Stimulated activated CD8-positive, alpha-beta memory T cell treated with anti-CD3 and anti-CD28 coated beads, Interleukin-12 subunit alpha, Interleukin-12 subunit beta, amount 100 ng/mL, for 24 hours (primary cell): ENCODE results near the gene IGFL1.
"Not testable (repeated sequence)": the region's sequence is repeated elsewhere in the genome, so short reads cannot be mapped to it uniquely, and the experiment has no call there.

Experiments used
- DNase-seq: peaks from one replicate; pipeline ENCODE4 v3.0.0-alpha.2; 2020; ENCODE audit errors: extremely low read depth

Gene IGFL1

DNA sequence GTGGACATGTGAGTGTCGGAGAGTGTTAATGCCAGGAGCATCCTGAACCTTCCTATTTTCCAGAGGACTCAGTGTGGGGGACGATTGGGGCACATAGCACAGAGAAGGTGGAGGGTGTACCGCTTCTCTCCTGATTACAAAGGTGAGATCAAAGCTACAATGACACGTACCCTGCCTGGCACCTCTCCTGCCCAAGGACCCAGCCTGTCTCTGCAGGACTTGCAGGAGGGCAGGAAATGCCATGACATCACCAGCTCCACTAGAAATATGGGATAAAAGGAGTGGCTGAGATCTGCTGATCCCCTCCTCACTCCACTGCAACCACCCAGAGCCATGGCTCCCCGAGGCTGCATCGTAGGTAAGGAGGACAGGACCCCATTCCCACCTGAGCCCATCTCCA lies at the start of gene IGFL1:
Gene IGFL1, plus strand, starts transcription at position 301 of the 400 bp plus-strand sequence. Its CDS starts 33 bp downstream, at position 334.
- DNase-seq, result no peak

DNA sequence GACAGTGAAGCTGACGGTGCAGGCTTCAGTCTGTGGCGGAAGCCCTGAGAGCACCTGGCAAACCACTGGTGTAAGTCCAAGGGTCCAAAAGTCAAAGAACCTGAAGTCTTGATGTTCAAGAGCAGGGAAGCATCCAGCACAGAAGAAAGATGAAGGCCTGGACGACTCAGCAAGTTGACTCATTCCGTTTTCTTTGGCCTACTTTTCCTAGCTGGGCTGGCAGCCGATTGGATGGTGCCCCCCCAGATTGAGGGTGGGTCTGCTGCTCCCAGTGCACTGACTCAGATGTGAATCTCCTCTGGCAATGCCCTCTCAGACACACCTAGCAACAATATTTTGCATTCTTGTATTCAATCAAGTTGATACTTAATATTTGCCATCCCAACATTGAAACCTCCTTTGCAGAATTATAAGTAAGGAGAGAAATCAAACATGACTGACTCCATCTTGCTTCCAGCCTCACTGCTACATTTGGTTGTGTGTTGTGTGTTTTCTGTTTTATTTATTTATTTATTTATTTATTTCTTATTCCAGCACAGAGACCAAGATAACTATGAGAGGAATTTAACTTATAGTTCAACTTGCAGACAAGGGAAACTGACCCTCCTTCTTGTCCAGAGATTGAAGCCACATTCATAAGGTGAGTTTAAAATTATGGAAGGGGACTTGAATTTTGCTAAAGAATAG lies 48.7 kb upstream of the IGFL1 start:
- DNase-seq, result no peak

DNA sequence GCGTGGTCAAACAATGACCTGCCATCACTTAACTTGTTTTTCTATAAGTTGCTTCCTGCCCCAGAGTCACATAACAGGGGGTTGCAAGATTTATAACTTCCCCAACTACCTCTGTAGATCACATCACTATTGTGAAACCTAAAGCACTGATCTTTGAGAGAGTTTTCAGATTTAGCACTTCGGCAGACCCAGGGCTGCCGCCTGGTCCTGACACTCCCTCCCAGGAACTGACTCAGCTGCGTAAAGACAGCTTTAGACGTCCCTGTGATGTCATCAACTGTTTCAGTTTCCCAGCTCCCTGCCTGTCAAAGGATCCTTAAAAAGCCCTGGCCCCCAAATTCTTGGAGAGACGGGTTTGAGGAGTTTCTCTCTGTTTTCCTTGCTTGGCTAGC lies 48.2 kb upstream of the IGFL1 start:
- no peak for DNase-seq

DNA sequence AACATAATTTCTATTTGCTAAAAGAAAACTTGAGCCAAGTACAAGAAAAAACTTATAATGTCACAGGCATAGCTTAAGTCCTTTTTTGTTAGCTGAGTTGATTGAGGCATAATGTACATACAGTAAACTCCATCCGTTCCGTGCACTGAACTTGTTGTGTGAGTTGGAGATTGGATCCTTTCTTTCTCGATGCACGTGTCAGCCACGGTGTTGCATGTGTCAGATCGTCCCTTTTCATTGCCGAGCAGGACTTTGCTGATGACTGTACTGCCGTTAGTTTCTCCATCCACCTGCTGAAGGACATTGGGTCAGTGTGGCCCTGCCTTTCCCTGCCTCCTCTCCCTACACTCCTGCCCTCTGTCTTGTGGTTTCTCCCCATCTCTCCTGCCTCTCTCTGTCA lies 47.1 kb upstream of the IGFL1 start:
- no peak for DNase-seq

DNA sequence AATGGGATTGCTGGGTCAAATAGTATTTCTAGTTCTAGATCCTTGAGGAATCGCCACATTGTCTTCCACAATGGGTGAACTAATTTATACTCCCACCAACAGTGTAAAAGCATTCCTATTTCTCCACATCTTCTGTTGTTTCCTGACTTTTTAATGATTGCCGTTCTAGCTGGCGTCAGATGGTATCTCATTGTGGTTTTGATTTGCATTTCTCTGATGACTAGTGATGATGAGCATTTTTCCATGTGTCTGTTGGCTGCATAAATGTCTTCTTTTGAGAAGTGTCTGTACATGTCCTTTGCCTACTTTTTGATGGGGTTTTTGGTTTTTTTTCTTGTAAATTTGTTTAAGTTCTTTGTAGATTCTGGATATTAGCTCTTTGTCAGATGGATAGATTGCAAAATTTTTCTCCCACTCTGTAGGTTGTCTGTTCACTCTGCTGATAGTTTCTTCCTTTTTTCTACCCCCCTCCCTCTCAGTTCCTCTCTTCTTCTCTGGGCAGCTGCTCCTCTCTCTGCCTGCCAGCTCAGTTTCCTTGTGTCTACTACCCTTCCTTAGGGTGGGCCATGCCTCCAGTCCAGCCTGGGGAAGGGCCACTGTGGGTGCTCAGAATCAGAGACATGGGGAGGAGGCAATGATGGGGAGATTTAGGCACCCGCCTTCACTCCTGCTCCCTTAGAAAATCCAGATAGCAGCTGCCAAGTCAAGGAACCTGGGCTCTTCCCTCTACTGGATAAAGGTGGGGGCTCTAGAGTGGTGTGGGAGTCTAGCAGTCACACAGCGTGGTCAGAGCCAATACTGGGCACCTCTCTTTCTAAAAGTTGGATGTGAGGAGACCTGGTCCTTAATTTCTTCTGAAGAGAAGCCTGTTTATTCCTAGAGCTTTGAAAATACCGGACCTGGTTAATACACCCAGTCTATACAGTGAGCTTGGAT lies 44.5 kb upstream of the IGFL1 start:
- DNase-seq, result not testable (repeated sequence)

DNA sequence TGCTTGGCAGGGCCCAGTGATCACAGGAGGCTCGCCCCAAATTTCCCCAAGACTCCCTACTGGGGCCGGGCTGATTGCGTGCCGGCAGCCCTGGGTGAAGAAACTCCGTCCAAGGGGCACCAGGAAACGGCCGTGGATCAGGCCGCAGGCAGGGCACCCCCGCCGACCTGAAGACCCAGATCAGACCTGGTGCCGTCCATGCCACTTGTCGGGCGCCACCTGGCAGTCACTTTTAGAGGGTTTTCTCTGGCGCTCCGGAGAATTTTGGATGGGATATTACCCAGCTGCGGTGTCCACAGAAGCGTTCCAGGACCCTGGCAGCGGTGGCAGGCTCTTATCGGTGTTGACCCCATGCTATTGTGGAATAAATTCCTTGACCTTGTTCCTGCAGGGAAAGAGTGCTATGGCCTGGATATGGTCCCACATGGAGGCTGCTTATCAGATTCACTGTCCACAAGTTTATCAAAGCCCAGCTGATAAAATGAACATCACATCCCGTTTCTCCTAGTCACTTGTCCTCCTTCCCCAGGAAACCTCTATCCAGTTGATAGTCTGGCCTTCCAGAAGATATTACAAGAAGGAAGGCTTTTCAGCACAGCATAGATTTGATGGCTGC lies 43.3 kb upstream of the IGFL1 start:
- no peak for DNase-seq

DNA sequence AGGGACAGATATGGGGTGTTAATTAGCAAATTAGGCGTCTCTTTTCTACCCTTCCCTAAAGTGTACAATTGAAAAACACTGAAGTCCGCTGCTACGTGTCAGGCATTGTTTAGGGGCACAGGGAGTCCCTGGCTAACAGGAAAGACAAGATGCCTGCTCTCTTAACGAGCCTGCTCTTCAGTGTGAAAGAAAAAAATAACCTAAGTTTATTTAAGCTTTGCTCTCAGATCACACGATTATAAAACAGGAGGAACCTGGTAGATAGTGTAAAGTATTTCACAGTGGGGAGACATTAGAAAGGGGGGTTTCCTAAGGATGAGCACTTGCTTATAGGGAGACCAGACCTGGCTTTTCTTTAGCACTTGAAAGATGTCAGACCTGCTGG lies 42.8 kb upstream of the IGFL1 start:
- no peak for DNase-seq

DNA sequence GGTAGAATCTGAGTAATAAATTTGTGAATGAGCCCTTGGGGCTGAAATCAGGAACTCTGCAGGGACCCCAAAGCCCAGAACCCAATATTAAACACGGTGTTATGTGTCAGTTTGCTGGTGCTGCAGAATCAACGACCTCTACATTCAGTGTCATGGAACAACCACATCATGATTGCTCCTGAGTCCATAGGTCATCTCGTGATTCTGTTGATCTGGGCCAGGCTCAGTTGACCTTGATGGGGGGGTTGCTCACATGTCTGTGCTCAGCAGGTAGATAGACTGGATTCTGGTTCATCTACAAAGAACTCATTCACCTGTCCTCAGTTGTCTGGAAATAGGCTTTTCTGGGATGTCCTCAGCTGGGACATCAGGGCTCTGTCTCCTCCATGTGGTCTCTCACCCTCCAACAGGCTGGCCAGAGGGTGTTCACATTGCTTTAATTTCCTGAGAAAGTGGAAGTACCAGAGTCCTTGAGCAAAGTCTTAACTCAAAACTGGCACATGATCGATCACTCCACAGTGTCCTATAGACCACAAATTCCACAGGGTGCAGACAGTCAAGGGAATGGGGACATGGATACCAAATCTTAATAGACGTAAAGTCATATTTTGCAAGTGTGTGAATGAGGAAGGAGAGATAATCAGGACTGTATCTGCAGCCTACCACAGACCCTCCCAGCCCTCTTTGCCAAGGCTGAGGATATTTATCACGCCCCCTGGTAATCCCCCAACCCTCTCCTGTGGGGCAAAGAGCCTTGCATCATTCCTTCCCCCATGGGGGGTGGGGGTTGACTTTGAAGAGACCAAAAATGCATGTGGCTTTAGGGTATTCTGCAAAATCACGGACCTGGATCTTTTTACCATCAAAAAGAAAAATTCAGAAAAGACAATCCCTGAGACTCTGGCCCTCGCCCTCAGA lies 39.3 kb upstream of the IGFL1 start:
- no peak for DNase-seq

DNA sequence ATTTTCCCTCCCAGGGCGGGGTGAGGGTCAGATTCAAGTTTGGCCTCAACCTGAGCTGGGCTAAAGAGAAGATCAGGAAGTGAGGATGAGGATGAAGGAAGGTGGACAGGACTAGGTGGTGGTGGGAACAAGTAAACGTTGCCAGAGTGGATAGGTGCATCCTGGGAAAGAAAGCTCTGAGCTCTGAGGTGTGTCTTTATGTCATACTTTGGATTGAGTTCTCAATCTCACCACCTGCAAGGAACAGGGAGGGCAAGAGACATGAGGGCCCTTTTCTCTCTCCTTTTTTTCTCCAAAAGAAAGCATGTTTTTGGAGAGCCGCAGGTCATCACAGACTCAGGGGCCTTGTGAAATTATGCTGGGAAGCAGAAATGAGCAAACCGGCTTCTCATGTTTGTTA lies 38.2 kb upstream of the IGFL1 start:
- DNase-seq, result no peak

DNA sequence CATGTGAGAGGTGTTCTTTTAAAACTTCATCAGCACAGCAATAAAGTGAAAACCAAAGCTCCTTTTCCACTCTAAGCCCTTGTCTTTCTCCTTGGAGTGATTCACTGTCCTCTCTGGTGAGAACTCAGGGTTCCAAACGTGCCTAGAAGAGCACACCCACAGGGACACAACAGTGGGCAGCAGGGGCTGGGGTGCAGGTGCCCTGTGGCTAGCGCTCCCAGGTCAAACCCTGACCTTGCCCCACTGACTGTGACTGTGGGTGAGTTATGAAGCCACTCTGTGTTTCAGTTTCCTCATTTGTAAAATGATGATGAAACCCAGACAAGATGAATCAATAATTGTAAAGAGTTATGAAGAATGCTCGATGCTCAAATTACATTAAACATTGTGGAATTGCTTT lies 37.6 kb upstream of the IGFL1 start:
- no peak for DNase-seq

DNA sequence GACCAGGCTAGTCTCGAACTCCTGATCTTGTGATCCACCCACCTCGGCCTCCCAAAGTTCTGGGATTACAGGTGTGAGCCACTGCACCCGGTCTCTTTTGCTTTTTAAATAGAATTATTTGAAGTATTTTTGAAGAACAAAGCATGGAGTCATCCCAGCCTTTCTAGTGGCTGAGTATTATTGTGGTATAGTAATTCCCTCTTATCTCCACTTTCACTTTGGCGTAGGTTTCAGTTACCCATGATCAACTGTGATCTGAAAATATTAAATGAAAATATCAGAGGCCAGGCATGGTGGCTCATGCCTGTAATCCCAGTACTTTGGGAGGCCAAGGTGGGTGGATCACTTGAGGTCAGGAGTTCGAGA lies 36.9 kb upstream of the IGFL1 start:
- not testable (repeated sequence) for DNase-seq

DNA sequence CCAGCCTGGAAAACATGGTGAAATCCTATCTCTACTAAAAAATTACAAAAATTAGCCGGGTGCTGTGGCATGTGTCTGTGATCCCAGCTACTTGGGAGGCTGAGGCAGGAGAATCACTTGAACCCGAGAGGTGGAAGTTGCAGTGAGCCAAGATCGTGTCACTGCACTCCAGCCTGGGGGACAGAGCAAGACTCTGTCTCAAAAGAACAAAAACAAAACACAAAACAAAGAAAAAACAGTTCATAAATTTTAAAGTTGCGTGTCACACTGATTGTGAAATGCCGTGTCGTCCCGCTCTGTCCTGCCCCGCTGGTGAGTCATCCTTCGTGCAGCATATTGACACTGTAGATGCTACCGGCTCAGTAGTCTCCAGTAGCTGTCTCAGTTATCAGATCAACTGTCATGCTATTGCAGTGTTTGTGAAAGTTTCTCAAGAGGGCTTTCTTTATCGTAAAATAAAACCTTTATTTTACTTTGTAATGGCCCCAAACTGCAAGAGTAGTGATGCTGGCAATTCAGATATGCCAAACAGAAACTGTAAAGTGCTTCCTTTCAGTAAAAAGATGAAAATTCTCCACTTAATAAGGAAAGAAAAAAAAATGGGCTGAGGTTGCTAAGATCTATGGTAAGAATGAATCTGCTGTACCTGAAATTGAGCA lies 36.4 kb upstream of the IGFL1 start:
- DNase-seq, result no peak

DNA sequence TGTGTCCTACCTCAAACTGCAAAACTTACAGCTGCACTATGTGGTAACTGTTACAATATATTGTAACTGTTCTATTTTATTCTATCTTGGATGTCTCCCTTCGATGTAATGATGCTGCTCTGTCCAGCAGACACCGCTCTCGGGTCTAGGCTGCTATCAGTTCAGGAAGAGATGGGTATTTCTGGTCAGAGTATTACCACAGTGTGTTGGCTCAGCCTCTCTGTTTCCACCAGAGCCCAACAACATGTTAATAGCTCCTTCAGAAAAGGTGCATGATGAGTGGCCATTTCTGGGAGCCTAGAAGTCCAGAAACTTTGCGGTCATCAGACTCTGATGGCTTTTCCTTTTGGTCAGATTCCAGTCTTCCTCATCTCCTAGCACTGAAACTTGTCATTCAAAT lies 35.9 kb upstream of the IGFL1 start:
- DNase-seq, result no peak

DNA sequence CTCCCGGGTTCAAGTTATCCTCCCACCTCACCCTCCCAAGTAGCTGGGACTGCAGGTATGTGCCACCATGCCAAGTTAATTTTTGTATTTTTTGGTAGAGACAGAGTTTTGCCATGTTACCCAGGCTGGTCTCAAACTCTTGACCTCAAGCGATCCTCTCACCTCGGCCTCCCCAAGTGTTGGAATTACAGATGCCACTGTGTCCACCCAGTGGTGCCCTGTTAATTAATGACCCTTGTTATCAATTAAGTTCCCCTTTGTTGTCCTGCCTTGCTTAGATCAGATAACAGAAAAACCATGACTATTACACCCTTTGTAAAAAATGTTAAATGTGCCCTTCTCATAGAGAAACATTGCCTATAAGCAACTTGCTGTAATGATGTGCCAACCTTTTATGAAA lies 34.4 kb upstream of the IGFL1 start:
- no peak for DNase-seq

DNA sequence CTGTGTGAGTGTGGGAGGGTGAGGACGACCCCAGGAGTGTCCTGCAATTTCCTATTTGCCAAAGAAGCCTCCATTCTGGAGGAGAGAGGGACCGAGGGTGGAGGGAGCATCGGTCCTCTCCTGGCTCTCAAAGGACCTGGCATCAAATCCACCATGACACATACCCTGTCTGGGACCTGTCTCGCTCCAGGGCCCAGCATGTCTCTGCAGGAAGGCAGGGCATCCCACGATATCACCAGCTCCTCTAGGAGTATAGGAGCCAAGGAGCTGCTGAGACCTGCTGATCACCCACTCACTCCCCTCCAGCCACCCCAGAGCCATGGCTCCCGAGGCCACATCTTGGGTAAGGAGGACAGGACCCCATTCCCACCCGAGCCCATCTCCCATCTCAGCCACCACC lies 33.6 kb upstream of the IGFL1 start:
- DNase-seq, result not testable (repeated sequence)

DNA sequence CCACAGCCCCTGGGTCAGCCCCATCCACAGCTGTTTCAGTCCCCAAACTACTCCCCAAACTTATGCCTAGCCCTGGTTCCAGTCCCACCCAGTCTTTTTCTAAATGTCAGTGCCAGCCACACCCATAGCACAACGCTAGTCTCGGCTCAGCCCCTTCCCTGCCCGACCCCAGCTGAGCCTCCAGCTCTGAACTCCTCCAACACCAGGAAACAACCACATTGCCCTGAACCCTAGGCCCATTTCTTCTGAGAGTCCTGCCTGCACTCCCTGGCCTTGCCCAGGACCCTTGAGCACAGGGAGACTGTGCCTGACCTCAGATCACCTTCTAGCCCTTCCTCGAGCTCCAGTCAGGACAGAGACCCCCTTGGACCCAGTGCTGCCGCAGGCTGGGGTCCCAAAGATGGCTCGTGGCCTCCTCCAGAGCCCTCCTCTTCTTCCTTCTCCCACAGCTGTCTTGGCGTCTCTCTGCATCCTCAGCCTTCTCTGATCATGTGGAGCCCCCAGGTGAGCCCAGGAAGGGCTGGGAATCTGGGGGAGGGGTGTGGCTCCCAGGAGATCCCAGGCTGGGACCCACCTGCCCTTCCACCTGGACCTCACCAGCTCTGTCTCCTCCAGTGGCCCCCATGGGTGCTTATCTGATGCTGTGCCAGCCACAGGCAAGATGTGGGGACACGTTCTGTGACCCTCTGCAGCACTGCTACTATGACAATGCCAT lies 33.0 kb upstream of the IGFL1 start:
- DNase-seq, result no peak

DNA sequence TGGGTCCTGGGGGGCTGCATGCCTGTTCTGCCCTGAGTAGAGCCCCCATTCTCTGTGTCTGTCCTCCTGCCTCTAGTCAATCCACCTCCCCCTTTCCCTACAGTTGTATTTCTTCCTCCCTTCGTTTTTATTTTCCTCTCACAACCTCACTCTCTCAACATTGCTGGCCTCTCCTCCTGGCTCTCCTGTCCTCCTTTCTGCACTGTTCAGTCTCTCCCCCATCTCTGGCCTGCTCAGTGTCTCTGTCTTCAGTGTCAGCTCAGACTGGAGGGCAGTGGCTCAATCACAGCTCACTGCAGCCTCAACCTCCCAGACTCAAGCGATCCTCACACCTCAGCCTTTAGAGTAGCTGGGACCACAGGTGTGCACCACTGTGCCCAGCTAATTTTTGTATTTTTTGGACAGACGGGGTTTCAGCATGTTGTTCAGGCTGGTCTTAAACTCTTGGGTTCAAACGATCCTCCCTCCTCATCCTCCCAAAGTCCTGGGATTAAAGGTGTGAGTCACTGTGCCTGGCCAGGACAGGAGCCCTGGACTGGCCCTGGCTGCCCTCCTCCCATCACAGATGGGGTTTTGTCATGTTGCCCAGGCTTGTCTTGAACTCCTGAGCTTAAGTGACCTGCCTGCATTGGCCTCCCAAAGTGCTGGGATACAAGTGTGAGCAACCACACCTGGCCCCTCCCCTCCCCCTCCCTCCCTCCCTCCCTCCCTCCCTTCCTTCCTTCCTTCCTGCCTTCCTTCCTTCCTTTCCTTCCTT lies 32.0 kb upstream of the IGFL1 start:
- DNase-seq, result no peak

DNA sequence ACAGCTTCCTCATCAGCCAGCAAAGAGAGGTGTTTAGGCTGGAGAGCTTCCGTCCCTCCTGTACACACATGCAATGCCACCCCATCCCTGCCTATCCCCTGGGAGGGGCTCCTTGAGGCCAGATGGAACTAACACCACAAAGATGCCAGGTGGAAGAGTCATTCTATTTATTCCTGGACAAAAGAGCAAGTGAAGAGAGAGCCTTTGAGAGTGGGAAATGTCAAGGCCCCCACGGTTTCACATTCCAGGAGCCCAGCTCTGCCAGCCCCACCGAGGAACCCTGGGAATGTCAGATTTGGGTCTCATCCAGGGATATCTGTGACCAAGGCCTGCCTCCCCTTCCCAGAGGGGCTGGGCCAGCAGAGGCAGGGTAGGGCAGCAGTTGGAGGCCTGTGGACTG lies 30.8 kb upstream of the IGFL1 start:
- DNase-seq, result no peak

DNA sequence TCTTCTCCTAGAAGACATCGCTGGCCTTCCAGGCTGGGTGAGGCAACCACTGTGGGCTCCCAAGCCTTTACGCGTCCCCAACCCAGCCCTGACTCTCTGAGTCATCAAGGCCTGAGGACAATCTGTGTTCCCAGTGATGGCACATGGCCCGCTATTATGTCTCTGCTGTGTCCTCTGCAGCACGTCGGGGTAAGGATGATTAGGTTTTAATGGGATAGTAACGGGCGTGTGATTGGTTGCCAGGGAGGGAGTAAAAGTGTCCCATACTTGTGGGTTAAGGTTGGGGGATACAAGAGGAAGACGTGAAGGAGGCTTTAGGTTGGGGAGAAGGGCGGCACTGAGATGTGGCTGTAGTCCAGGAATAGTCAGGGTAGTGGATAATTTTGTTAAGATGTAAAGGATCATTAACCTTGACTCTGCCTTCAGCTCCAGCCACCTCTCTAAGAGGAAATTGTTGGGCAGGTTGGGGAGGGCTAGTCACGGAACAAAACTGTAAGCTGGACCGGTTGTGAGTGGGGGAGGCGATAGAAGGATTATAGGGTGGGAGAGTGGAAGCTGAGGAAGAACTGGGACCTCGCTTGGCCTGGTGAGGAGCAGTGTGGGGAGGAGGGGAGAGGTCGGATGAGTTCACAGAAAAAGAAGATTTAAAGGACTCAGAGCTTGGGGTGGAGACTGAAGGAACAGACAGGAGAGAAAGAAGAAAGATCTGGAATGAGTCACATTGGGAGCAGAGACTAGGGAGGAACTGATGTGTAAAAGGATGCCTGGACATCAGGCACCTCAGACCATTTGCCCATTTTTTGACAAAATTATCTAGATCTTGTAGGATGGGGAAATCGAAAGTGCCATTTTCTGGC lies 27.9 kb upstream of the IGFL1 start:
- DNase-seq, result no peak
